HG03097 (cell line): ENCODE measurements around the gene TEX53.

ENCODE experiments used
- ATAC-seq: cut with Tn5 transposase; IDR thresholded peaks from one replicate; pipeline ENCODE4 v1.9.1; 2021; ENCODE audit not compliant: unreplicated experiment, low FRiP score

TEX53 gene

GRCh38 chr9:114680259-114681001 lies 22.8 kb upstream of the TEX53 start:
- ATAC-seq: no peak

- ATAC-seq: no peak
These were observed 21.2 kb upstream of the TEX53 start for GRCh38 chr9:114678795-114679194.

DNA sequence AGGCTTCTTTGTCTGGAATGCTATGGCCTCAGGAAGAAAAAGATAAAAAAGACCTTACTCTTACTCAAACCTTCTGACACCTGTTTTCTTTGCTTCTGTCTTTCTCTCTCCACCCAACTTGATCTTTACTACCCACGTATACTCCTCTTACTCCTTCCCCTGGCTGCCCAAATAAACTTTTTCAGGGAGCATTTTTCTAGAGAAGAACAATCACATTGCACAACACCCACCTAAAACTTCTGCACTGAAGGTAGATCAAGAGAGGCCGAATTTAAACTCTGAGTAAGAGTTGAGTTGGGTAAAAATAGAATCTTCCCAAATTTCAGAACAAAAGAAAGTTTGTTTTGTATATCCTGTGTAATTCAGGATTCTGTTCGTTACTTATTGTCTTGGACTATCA lies 20.5 kb upstream of the TEX53 start:
- no peak for ATAC-seq

DNA sequence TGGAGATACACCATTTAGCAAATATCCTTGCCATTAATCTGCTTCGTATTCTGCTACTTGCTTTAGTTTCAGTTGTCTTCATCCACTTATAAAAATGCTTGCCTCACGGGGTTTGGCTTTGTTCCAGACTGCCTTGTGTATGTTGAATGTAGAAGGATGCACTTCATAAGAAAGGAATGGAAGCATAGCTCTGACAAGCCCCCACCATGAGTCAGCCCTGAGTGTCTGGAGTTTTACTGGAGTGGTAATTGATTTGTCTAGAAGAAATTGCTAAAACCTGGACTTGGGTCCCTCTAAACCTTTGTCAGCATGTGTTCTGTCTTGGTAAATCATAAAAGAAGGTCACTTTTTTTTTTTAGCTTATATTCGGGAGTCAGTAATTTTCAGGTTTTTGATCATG lies 19.8 kb upstream of the TEX53 start:
- ATAC-seq: no peak

GRCh38 chr9:114676901-114677300 lies 19.3 kb upstream of the TEX53 start:
- no peak for ATAC-seq

- ATAC-seq: no peak
These were observed 17.4 kb upstream of the TEX53 start for GRCh38 chr9:114674798-114675540.

- ATAC-seq: no peak
These were observed 16.6 kb upstream of the TEX53 start for GRCh38 chr9:114674076-114674797.

- ATAC-seq: no peak
These were observed 14.0 kb upstream of the TEX53 start for GRCh38 chr9:114671605-114672004.

GRCh38 chr9:114669961-114670360 lies 12.4 kb upstream of the TEX53 start:
- ATAC-seq: no peak

GRCh38 chr9:114668146-114668545 lies 10.5 kb upstream of the TEX53 start:
- no peak for ATAC-seq

DNA sequence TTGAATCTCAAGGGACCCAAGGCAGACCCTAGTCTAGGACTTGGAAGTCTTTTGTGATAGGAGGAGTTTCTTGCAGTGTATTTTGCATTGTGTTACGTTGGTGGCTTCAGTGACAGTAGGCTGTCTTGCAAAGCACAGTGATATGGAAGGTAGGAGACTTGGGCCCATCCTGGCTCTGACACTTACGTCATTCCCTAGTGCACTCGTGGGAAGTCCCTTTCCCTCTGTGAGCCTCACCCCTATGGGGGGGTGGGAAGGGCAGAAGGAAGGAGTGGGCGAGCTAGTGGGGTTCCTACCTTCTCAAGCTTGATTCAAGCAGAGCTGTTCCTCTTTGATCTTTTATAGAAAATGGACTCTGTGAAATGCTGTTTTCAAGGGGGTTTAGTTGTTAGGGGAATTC lies 9.2 kb upstream of the TEX53 start:
- ATAC-seq: no peak

DNA sequence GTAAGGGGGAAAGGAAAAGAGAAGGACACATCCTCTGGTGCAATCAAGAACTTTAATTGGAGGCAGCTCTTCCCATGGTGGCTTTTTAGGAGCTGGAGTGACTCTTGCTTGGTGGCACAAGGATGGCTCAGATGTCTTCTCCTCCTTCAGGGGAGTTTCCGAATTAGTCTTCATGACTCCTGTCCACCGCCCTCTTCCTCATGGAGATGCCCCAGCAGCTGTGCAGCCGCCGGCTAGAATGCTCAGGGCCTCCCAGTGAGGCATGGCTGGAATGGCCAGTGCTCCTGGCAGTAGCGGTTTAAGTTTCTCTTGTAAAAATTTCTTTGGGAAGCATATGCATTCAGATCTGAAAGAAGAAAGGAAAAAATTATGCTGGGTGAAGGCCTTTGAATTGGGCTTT lies 8.8 kb upstream of the TEX53 start:
- no peak for ATAC-seq

DNA sequence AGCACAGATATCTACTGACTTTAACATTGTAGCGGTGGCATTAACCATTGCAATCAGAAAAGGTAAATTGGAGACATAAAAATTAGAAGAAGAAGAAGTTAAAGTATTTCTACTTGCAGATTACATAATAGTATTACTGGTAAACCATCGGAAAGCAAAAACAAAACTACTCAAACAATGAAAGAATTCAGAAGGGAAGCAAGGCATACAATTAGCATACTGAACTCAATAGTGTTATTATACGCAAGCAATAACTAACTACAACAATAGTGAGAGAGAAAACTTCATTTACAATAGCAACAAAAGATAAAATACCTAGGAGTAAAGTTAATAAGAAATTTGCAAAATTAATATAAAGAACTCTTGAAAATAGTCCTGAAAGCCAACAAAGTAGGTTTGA lies 6.6 kb upstream of the TEX53 start:
- no peak for ATAC-seq

DNA sequence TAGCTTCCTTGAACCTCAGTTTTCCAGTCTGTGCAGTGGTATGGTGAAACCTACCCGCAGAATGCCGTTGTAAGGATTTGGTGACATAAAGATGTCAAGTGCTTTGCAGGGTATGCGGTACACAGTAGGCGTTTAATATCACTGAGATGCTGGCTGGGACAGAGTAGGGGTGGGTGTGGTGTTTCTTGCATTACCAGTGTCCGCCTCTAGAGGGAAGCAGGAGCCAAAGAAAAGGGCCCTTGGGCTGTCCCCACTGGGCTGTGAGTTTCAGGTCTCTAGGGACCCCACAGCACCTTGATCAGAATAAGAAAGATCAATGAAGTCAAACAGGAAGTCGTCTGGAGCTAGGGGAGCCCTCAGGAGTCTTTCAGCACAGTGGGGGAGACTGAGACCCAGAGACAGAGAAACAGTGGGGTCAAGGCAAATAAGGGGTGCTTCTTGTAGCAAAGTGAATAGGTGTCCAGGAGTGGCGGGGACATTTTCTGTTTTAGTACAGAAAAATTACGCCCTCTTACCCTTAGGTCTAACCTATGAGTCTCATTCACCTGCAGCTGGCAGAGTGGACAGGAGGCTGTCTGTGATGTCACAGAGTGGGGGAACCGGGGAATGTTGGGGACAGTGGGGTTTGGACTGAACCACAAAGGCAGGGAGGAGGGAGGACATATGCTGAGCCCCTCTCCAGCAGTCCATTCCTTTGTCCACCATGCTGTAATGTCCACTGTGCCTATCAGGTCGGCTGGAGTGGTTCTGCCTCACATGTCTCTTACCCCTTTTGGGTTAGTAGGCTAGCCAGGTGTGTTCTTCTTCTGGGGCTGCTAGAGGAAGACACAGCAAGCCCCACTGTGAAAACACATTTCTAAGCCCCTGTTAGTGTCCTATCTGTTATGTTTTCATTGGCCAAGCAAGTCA lies 4.7 kb upstream of the TEX53 start:
- no peak for ATAC-seq

DNA sequence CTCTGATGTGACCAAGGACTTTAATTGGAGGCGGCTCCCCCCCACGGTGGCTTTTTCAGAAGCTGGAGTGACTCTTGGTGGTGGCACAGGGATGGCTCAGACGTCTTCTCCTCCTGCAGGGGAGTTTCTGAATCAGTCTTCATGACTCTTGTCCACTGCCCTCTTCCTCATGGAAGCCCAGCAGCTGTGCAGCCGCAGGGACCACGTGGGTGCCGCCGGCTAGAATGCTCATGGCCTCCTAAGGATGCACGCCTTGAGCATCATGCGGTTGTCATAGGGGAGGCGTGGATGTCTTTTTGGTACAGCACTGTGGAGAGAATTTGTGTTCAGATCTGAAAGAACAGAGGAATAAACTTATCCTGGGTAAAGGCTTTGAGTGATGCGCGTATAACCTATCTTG lies 1.3 kb downstream of the TEX53 start:
- no peak for ATAC-seq

DNA sequence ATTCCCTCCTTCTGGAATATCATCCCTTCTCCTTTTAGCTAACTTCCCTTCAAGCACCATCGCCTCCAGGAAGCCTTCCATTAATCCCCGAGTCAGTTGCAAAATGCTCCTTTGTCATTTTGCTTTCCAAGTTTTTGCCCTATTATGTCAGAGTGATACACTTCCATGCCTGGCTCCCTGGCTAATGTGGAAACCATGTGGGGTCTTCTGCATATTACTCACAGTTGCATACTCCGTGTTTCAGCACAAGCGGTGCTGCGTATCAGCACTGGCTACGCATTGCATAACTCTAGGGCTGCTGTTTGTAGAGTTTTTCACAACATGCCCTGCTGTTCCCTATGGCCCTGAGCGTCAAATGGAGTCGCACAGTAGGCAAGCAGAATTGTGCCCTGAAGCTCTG lies 1.9 kb downstream of the TEX53 start:
- ATAC-seq: no peak

DNA sequence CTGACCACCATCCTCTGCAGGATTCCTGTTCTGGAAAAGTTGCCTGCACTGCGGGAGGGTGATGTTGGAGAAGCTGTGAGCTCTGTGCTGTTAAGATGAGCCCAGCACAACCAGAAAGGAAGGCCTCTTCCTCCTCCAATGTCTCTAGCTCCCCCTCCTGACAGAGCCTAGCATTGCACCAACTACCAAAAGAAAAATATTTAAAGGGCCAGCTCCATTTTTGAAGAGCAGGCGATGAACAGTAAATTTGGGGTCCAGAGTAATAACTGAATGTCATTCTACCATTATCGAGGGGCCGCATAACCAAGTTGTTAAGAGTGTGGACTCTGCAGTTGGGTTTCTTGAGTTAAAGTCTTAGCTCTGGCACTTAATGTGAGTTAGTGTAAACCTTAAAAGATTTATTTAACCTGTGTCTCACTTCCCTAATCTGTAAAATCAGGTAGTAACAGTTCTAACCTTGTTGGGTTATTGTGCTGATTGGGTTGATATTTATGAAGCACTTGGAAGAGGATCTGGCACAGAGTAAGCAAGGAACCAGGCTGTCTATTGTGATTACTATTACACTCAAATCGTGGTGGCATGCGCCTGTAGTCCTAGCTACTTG lies 3.9 kb downstream of the TEX53 start:
- no peak for ATAC-seq

- ATAC-seq: no peak
These were observed 4.6 kb downstream of the TEX53 start for GRCh38 chr9:114652776-114653555.

GRCh38 chr9:114643896-114644295 lies 13.7 kb downstream of the TEX53 start:
- no peak for ATAC-seq
